Breast epithelium (tissue), 3 donors: ENCODE measurements around the gene IRF6.
"Not testable (repeated sequence)": the region's sequence is repeated elsewhere in the genome, so short reads cannot be mapped to it uniquely, and the experiment has no call there.

Experiments
- POLR2A ChIP-seq: fragments of 450-650 bp; IDR thresholded peaks from one replicate; pipeline ENCODE4 v1.6.1; 2016; ENCODE audit warnings: antibody characterized with exemption, mild to moderate bottlenecking, moderate library complexity
- POLR2AphosphoS5 ChIP-seq, 3 donors: sonication (generic); formaldehyde crosslinking; IDR thresholded peaks; one replicate each; pipeline ENCODE4 v1.6.1; 2017; ENCODE audit warnings: antibody characterized with exemption in 3 of 3

DNA sequence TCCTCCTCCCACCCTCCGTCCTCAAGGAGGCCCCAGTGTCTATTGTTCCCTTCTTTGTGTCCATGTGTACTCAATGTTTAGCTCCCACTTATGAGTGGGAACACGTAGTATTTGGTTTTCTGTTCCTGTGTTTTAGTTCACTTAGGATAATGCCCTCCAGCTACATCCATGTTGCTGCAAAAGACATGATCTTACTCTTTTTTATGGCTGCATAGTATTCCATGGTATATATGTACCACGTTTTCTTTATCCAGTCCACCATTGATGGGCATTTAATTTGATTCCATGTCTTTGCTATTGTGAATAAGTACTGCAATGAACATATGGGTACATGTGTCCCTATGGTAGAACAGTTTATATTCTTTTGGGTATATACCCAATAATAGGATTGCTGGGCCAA is 12.2 kb downstream of the IRF6 start:
- not testable (repeated sequence) for TF ChIP-seq POLR2A; POLR2AphosphoS5 (IDR thresholded peaks at IDR 0.05)
